Measurements from ENCODE around the gene INO80. TPM values are rescaled to one million over a fixed set of nuclear protein-coding genes. Genes with fewer than 3 reads are reported as not detected.
"Not testable (repeated sequence)": the region's sequence is repeated elsewhere in the genome, so short reads cannot be mapped to it uniquely, and the experiment has no call there.

Gene INO80
- total RNA-seq, 5 donors from 2014 or later (not counting 1 experiment from before 2014, with no cell fraction given), result 31.3 to 34.7 (median 33.7) TPM

DNA sequence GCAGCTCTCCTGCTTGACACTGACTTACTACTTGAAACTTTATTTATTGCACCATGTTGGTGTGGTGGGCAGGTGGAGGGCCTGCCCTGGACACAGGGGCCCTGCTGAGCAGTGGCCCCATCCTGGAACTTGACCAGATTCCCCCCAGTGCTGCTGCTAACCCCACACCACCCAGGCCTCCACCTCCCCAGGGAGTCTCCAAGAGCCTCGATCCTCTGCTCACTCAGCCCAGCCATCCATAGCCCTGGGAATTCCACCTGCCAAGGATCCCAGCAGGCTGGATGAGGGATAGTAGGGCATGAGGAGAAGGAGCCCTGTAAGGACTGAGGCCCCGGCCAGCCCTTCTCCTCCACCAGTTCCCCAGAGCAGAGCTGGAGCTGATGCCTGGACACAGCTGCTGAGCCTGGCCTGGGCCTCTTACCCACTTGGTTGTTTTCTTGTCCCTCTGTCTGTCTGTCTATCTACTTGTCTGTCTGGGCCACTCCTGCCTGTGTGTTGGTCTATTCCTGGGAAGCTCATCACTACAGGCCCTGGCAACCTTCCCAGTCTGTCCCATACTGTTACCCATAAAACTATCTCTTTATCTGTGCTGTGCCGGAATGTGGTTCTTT lies 160.0 kb downstream of the INO80 start:
- H3K36me3 ChIP-seq (ENCODE audit: control insufficient read depth in 2 of 2, extremely low read depth in 1 of 2, insufficient read depth in 1 of 2, low read length in 1 of 2), result no peaks in the 10 kb centered on the region
- ChIA-PET CTCF (interaction anchor here in 1 of 2 donors (0.6 kb wide), 1 partner anchor 360 kb away, joined by 3 read pairs; no protein-coding TSS in a partner anchor), POLR2A (no interaction called here)
- no peaks in the 10 kb centered on the region for H3K9me3 ChIP-seq
- H3K4me3 ChIP-seq (ENCODE audit: control insufficient read depth in 1 of 2, extremely low read depth in 1 of 2, low read length in 1 of 2), result no peak overlapping the region
- no peak for DNase-seq
- Mint-ChIP-seq H3K27ac (no peak overlapping the region), H3K4me3 (peak overlapping the region in 1 of 3 donors; percentile 35), H3K27me3 (peaks cover 0 to 2% of the 10 kb centered on the region in 2 donors), H3K4me1 (peaks cover 17 to 21% (median 17%) of the 10 kb centered on the region in 3 donors), H3K9me3 (no peaks in the 10 kb centered on the region), H3K36me3 (no peaks in the 10 kb centered on the region)
- H3K27ac ChIP-seq (ENCODE audit: low read length), result no peak overlapping the region
- H3K4me1 ChIP-seq (ENCODE audit: control insufficient read depth in 1 of 2, extremely low read depth in 1 of 2, insufficient read depth in 2 of 2, low read length in 2 of 2), result peaks cover 7 to 19% of the 10 kb centered on the region in 2 experiments
- H3K27me3 ChIP-seq (replicated peaks in 1 of 2; ENCODE audit: control insufficient read depth in 2 of 2, extremely low read depth in 1 of 2, insufficient read depth in 2 of 2, low read length in 1 of 2), result peaks cover 0 to 22% of the 10 kb centered on the region in 2 experiments
- WGBS (ENCODE audit: insufficient coverage), result no CpG with 5 or more reads among the region's 3 CpGs
- no peak for ATAC-seq (replicated peaks in 1 of 4)

DNA sequence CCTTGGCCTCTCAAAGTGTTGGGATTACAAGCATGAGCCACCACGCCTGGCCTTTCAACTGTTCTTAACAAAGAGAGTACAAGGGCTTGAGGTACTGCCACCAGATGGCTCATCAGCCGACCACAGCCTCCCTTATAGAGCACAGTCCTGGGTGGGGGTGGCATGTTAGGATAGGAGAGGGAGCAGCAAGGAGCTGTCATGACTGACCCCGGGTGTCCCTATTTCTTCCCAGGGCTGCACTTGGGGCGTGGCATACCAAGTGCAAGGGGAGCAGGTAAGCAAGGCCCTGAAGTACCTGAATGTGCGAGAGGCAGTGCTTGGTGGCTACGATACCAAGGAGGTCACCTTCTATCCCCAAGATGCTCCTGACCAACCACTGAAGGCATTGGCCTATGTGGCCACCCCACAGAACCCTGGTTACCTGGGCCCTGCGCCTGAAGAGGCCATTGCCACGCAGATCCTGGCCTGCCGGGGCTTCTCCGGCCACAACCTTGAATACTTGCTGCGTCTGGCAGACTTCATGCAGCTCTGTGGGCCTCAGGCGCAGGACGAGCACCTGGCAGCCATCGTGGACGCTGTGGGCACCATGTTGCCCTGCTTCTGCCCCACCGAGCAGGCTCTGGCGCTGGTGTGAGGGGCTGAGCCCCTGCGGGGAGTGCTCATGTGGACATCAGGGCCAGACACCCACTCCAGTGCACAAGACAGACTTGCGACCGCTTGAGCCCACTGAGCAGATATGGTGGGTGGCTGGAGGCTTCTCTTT lies 160.8 kb downstream of the INO80 start:
- no peak overlapping the region for H3K27ac ChIP-seq (ENCODE audit: low read length)
- ATAC-seq (replicated peaks in 1 of 4), result no peak
- ChIA-PET CTCF (interaction anchor here in 1 of 2 donors (0.6 to 1.2 kb wide), 2 partner anchors 13 to 309 kb away, joined by 3 to 7 read pairs; no protein-coding TSS in a partner anchor), POLR2A (interaction anchor here in 1 of 2 donors (0.6 kb wide), 1 partner anchor 83 kb away, joined by 3 read pairs; no protein-coding TSS in a partner anchor)
- H3K4me3 Mint-ChIP-seq, result peak overlapping the region in 2 of 3 donors; percentile 89 to 92
- H3K27me3 Mint-ChIP-seq, result peaks cover 0 to 2% of the 10 kb centered on the region in 2 donors
- H3K9me3 Mint-ChIP-seq, result no peaks in the 10 kb centered on the region
- DNase-seq, result no peak
- H3K4me1 ChIP-seq (ENCODE audit: control insufficient read depth in 1 of 2, extremely low read depth in 1 of 2, insufficient read depth in 2 of 2, low read length in 2 of 2), result peaks cover 7 to 19% of the 10 kb centered on the region in 2 experiments
- H3K27me3 ChIP-seq (replicated peaks in 1 of 2; ENCODE audit: control insufficient read depth in 2 of 2, extremely low read depth in 1 of 2, insufficient read depth in 2 of 2, low read length in 1 of 2), result peaks cover 0 to 22% of the 10 kb centered on the region in 2 experiments
- H3K36me3 ChIP-seq (ENCODE audit: control insufficient read depth in 2 of 2, extremely low read depth in 1 of 2, insufficient read depth in 1 of 2, low read length in 1 of 2), result no peaks in the 10 kb centered on the region
- H3K9me3 ChIP-seq, result no peaks in the 10 kb centered on the region
- 84% methylated on average over 18 of the region's 20 CpGs for WGBS (ENCODE audit: insufficient coverage)
- H3K27ac Mint-ChIP-seq, result no peak overlapping the region
- peaks cover 17 to 21% (median 17%) of the 10 kb centered on the region in 3 donors for H3K4me1 Mint-ChIP-seq
- H3K36me3 Mint-ChIP-seq, result no peaks in the 10 kb centered on the region
- H3K4me3 ChIP-seq (ENCODE audit: control insufficient read depth in 1 of 2, extremely low read depth in 1 of 2, low read length in 1 of 2), result no peak overlapping the region

DNA sequence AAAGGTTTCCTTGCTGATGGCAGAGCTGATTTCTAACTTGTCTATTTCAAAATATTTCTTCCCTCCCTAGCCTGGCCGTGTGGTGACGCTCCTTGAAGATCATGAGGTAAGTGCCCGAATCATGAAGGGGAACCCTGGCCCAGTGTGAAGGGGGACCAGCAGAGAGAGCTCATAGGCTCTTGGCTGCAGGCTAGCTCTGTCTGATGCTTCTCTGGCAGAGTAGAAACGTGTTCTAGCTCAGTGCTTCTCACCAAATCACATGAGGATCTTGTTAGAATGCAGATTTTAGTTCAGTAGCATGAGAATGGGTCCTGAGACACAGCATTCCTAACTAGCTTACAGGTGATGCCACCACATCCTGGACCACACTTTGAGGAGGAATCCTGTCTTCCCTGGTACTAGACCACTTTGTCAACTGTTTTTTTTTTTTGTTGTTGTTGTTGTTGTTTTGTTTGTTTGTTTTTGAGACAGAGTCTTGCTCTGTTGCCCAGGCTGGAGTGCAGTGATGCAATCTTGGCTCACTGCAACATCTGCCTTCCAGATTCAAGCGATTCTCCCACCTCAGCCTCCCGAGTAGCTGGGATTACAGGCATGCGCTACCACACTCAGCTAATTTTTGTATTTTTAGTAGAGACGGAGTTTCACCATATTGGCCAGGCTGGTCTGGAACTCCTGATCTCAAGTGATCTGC lies 161.8 kb downstream of the INO80 start:
- peak overlapping the region in 1 of 2 donors; percentile 87 for H3K27ac Mint-ChIP-seq
- H3K36me3 Mint-ChIP-seq; DNase-seq; H3K27me3 Mint-ChIP-seq; ATAC-seq (replicated peaks in 1 of 4); H3K9me3 Mint-ChIP-seq; H3K36me3 ChIP-seq (ENCODE audit: control insufficient read depth in 2 of 2, extremely low read depth in 1 of 2, insufficient read depth in 1 of 2, low read length in 1 of 2); H3K9me3 ChIP-seq; H3K27ac ChIP-seq (ENCODE audit: low read length): not testable (repeated sequence)
- POLR2A ChIA-PET, result interaction anchor here (0.6 kb wide), 2 partner anchors 24 to 84 kb away, joined by 3 to 13 read pairs; no protein-coding TSS in a partner anchor
- peaks cover 0 to 17% of the 10 kb centered on the region in 2 experiments for H3K27me3 ChIP-seq (replicated peaks in 1 of 2; ENCODE audit: control insufficient read depth in 2 of 2, extremely low read depth in 1 of 2, insufficient read depth in 2 of 2, low read length in 1 of 2)
- H3K4me1 Mint-ChIP-seq, result peaks cover 11 to 21% (median 17%) of the 10 kb centered on the region in 3 donors
- WGBS (ENCODE audit: insufficient coverage), result 69% methylated on average over 3 of the region's 8 CpGs
- CTCF ChIA-PET, result interaction anchor here (0.5 to 2.1 kb wide), 3 partner anchors 12 to 26 kb away, joined by 5 to 10 read pairs (median 7); no protein-coding TSS in a partner anchor
- peaks cover 7 to 19% of the 10 kb centered on the region in 2 experiments for H3K4me1 ChIP-seq (ENCODE audit: control insufficient read depth in 1 of 2, extremely low read depth in 1 of 2, insufficient read depth in 2 of 2, low read length in 2 of 2)
- H3K4me3 ChIP-seq (ENCODE audit: control insufficient read depth in 1 of 2, extremely low read depth in 1 of 2, low read length in 1 of 2), result peak overlapping the region in 1 of 2 donors; percentile 78
- H3K4me3 Mint-ChIP-seq, result peak overlapping the region; percentile 89 to 92 (median 89)

DNA sequence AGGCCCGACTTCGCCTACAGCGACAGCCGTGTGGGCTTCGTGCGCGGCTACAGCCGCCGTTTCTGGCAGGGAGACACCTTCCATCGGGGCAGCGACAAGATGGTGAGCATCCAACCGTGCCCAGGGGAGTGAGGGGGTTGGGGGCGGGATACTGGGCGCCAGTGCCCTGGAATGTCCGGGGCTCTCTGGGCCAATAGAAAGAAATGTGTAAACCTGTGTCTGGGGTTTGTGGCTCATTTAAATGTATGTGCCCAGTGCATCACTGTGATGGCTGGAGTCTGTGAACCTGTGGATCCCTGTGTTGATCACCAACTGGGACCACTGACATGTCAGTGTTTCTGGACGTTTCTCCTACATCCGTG lies 162.4 kb downstream of the INO80 start:
- DNase-seq, result no peak
- ATAC-seq (replicated peaks in 1 of 4), result peak in 3 of 4 experiments; percentile 1 to 7 (median 5)
- ChIA-PET CTCF (interaction anchor here (0.6 to 2.1 kb wide), 6 partner anchors 11 to 136 kb away, joined by 3 to 10 read pairs (median 5); no protein-coding TSS in a partner anchor), POLR2A (interaction anchor here in 1 of 2 donors (0.6 kb wide), 1 partner anchor 53 kb away, joined by 7 read pairs; no protein-coding TSS in a partner anchor)
- H3K27ac Mint-ChIP-seq, result peak overlapping the region in 1 of 2 donors; percentile 87
- Histone ChIP-seq H3K36me3 (ENCODE audit: control insufficient read depth in 2 of 2, extremely low read depth in 1 of 2, insufficient read depth in 1 of 2, low read length in 1 of 2) (no peaks in the 10 kb centered on the region), H3K4me1 (ENCODE audit: control insufficient read depth in 1 of 2, extremely low read depth in 1 of 2, insufficient read depth in 2 of 2, low read length in 2 of 2) (peaks cover 7 to 19% of the 10 kb centered on the region in 2 experiments), H3K4me3 (ENCODE audit: control insufficient read depth in 1 of 2, extremely low read depth in 1 of 2, low read length in 1 of 2) (peak overlapping the region; percentile 78 to 85), H3K27me3 (replicated peaks in 1 of 2; ENCODE audit: control insufficient read depth in 2 of 2, extremely low read depth in 1 of 2, insufficient read depth in 2 of 2, low read length in 1 of 2) (peaks cover 0 to 16% of the 10 kb centered on the region in 2 experiments), H3K27ac (ENCODE audit: low read length) (no peak overlapping the region), H3K9me3 (no peaks in the 10 kb centered on the region)
- peaks cover 11 to 21% (median 17%) of the 10 kb centered on the region in 3 donors for H3K4me1 Mint-ChIP-seq
- peak overlapping the region; percentile 89 to 92 (median 89) for H3K4me3 Mint-ChIP-seq
- 16% methylated on average over 15 of the region's 17 CpGs for WGBS (ENCODE audit: insufficient coverage)
- no peaks in the 10 kb centered on the region for H3K36me3 Mint-ChIP-seq
- peaks cover 0 to 3% of the 10 kb centered on the region in 2 donors for H3K27me3 Mint-ChIP-seq
- H3K9me3 Mint-ChIP-seq, result no peaks in the 10 kb centered on the region

DNA sequence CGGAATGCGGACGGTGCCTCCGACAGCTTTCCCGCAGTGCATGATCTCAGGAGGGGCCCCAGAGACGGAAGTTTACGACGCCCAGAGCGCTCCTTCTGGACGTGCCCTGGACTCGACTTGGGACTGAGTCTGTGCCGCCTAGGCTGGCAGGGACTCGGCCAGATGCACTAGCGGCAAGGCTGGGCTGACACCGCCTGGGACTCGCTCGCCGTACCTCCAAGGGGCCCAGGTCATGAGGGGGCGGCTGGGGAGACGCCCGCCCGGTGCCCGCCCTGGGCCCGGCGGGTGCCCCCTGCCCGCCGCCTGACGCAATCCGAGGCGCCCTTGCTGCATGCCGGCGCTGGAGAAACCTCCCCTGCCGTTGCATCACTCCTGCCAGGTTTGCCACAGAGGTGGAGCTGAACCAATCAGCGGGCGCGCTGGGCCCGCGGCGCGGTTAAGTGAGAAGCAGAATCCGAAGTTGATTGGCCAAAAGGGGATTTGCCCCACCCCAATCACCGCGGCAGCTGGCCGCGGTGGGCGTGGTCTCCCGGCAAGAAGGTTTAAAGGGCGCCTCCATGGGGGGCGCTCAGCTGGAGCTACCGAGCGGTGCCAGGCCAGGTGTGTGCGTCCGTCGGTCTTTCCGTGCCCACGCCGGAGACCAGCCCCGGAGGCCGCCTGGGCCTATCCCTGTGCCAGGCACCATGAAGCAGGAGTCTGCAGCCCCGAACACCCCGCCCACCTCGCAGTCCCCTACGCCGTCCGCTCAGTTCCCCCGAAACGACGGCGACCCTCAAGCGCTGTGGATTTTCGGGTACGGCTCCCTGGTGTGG lies 163.0 kb downstream of the INO80 start, which contains the start of gene CHAC1:
CHAC1 (plus strand) TSS at position 571 of the 812 bp plus-strand sequence; CDS start at position 684, 113 bp downstream.
- no peaks in the 10 kb centered on the region for H3K36me3 Mint-ChIP-seq
- peaks cover 7 to 19% of the 10 kb centered on the region in 2 experiments for H3K4me1 ChIP-seq (ENCODE audit: control insufficient read depth in 1 of 2, extremely low read depth in 1 of 2, insufficient read depth in 2 of 2, low read length in 2 of 2)
- ChIA-PET POLR2A (interaction anchor here in 1 of 2 donors (0.6 kb wide), 1 partner anchor 52 kb away, joined by 7 read pairs; no protein-coding TSS in a partner anchor), CTCF (interaction anchor here (0.5 to 2.1 kb wide), 7 partner anchors 11 to 137 kb away, joined by 3 to 10 read pairs (median 6); no protein-coding TSS in a partner anchor)
- WGBS (ENCODE audit: insufficient coverage), result under 1% methylated on average over 70 of the region's 72 CpGs
- peak within 1 kb of the TSS; percentile 76 to 87 for H3K27ac Mint-ChIP-seq
- H3K27me3 ChIP-seq (replicated peaks in 1 of 2; ENCODE audit: control insufficient read depth in 2 of 2, extremely low read depth in 1 of 2, insufficient read depth in 2 of 2, low read length in 1 of 2), result peaks cover 0 to 12% of the 10 kb centered on the region in 2 experiments
- peaks cover 11 to 21% (median 17%) of the 10 kb centered on the region in 3 donors for H3K4me1 Mint-ChIP-seq
- peak within 1 kb of the TSS; percentile 78 to 85 for H3K4me3 ChIP-seq (ENCODE audit: control insufficient read depth in 1 of 2, extremely low read depth in 1 of 2, low read length in 1 of 2)
- H3K36me3 ChIP-seq (ENCODE audit: control insufficient read depth in 2 of 2, extremely low read depth in 1 of 2, insufficient read depth in 1 of 2, low read length in 1 of 2), result no peaks in the 10 kb centered on the region
- peak within 1 kb of the TSS; percentile 89 to 92 (median 89) for H3K4me3 Mint-ChIP-seq
- DNase-seq, result peak; percentile 85 to 98 (median 93)
- H3K9me3 ChIP-seq, result no peaks in the 10 kb centered on the region
- peak; percentile 95 to 97 (median 97) for ATAC-seq (replicated peaks in 1 of 4)
- no peaks in the 10 kb centered on the region for H3K9me3 Mint-ChIP-seq
- no peak within 1 kb of the TSS for H3K27ac ChIP-seq (ENCODE audit: low read length)
- H3K27me3 Mint-ChIP-seq, result peaks cover 0 to 3% of the 10 kb centered on the region in 2 donors

Data from T-cell (primary cell).